Progenitor cell of endocrine pancreas (in vitro differentiated cells): ENCODE data around the gene KRTAP10-8. TPM values are rescaled to one million over a fixed set of nuclear protein-coding genes. Genes with fewer than 3 reads are reported as not detected.
"Not testable (repeated sequence)": the region's sequence is repeated elsewhere in the genome, so short reads cannot be mapped to it uniquely, and the experiment has no call there.

Experiments used
- DNase-seq: peaks from one replicate; pipeline ENCODE4 v3.0.0; 2021; ENCODE audit warnings: low spot score; ENCODE audit not compliant: unreplicated experiment
- H3K27ac Mint-ChIP-seq: 2 replicates; pipeline ENCODE4 v1.8.0; 2021; ENCODE audit warnings: mild to moderate bottlenecking, moderate library complexity, mixed read lengths
- H3K27me3 Mint-ChIP-seq: 2 replicates; pipeline ENCODE4 v1.8.0; 2021; ENCODE audit warnings: mixed read lengths
- H3K36me3 Mint-ChIP-seq: 2 replicates; pipeline ENCODE4 v1.8.0; 2022; ENCODE audit warnings: mixed read lengths; ENCODE audit not compliant: insufficient read depth
- H3K4me1 Mint-ChIP-seq: 2 replicates; pipeline ENCODE4 v1.8.0; 2021; ENCODE audit warnings: low read depth, mixed read lengths
- H3K4me3 Mint-ChIP-seq: 2 replicates; pipeline ENCODE4 v1.8.0; 2021; ENCODE audit warnings: low read depth, mild to moderate bottlenecking, moderate library complexity, mixed read lengths
- H3K9me3 Mint-ChIP-seq: 2 replicates; pipeline ENCODE4 v1.8.0; 2021; ENCODE audit warnings: low read depth, mixed read lengths
- CTCF ChIP-seq: fragments of 200-600 bp; sonication (generic); IDR thresholded peaks from one replicate; pipeline ENCODE4 v1.5.0; 2021; ENCODE audit warnings: antibody characterized with exemption, mild to moderate bottlenecking; ENCODE audit not compliant: unreplicated experiment
- total RNA-seq: library from RNA; stranded (reverse); gene quantifications from 2 replicates; pipeline ENCODE4 v1.2.1, GENCODE V29; 2021

The KRTAP10-8 gene
- total RNA-seq, 1 donor from 2014 or later = not detected

- Mint-ChIP-seq H3K27me3 (peaks cover 8% of the 10 kb centered on the region), H3K27ac (no peak overlapping the region), H3K9me3 (peaks cover 14% of the 10 kb centered on the region), H3K4me3 (no peak overlapping the region), H3K36me3 (no peaks in the 10 kb centered on the region), H3K4me1 (no peaks in the 10 kb centered on the region)
- DNase-seq = no peak
- TF ChIP-seq CTCF = no peak
These were observed 8.6 kb upstream of the KRTAP10-8 start for GRCh38 chr21:44603109-44603875.

GRCh38 chr21:44603911-44604310 lies 8.0 kb upstream of the KRTAP10-8 start:
- Mint-ChIP-seq H3K36me3 (no peaks in the 10 kb centered on the region), H3K4me3 (no peak overlapping the region), H3K27ac (no peak overlapping the region), H3K27me3 (peaks cover 8% of the 10 kb centered on the region), H3K4me1 (no peaks in the 10 kb centered on the region), H3K9me3 (peaks cover 11% of the 10 kb centered on the region)
- TF ChIP-seq CTCF = no peak
- no peak for DNase-seq

GRCh38 chr21:44606495-44606894 lies 5.4 kb upstream of the KRTAP10-8 start:
- Mint-ChIP-seq H3K27ac (no peak overlapping the region), H3K4me1 (no peaks in the 10 kb centered on the region), H3K27me3 (peaks cover 10% of the 10 kb centered on the region), H3K36me3 (no peaks in the 10 kb centered on the region), H3K4me3 (no peak overlapping the region), H3K9me3 (peaks cover 29% of the 10 kb centered on the region)
- no peak for DNase-seq
- no peak for TF ChIP-seq CTCF

- Mint-ChIP-seq H3K9me3 (peaks cover 27% of the 10 kb centered on the region), H3K4me1 (no peaks in the 10 kb centered on the region), H3K4me3 (no peak overlapping the region), H3K36me3 (peaks cover 1% of the 10 kb centered on the region), H3K27ac (no peak overlapping the region), H3K27me3 (peaks cover 11% of the 10 kb centered on the region)
- no peak for TF ChIP-seq CTCF
- DNase-seq = no peak
These were observed 2.7 kb upstream of the KRTAP10-8 start for GRCh38 chr21:44609193-44609592.

- peaks cover 21% of the 10 kb centered on the region for H3K9me3 Mint-ChIP-seq
- not testable (repeated sequence) for H3K36me3 Mint-ChIP-seq, H3K4me1 Mint-ChIP-seq, H3K27ac Mint-ChIP-seq, H3K4me3 Mint-ChIP-seq, DNase-seq
- H3K27me3 Mint-ChIP-seq = peaks cover 15% of the 10 kb centered on the region
These were observed 1.6 kb upstream of the KRTAP10-8 start for GRCh38 chr21:44610157-44610843.
